ENCODE results near the gene TANC1. TPM values are rescaled to one million over a fixed set of nuclear protein-coding genes. Genes with fewer than 3 reads are reported as not detected.

Gene TANC1
- total RNA-seq, 1 experiment from 2014 or later = not detected

DNA sequence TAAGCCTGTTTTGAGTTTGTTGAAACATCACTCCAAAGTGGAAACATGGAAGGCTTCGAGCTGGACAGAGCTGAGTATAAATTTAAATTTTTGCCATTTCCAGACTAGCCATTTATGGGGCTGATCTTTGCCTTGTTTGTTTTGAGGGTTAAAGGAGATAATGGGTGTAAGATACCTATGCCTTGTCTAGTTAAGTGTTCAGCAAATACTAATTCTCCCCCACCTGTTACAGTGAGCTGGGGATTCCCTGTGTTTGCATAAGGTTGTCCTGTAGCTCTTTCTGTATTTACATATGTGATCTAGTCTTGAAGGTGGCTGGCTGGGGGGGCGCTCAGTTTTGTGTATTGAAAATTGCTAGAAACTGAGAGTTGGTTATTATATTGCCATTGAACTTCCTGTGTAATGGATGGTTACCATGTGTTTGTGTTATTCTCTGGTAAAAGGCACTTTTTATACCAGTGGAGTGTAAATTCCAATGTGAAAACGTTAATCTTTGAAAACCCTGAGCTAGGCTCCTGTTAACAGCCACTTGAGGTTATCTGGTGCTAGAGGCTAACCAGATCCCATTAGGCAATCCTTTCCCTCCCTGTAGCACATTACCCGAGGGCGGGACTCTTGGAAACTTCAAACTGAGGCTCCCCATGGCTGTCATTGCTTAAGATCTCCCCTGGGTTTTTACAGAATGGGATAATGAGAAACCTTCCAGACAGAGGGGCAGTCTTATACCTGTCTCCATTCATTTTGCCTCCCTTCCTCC, 26.7 kb downstream of the TANC1 start:
- Histone ChIP-seq H3K9me3 (ENCODE audit: low read length) (no peaks in the 10 kb centered on the region), H3K4me1 (ENCODE audit: low read length) (no peaks in the 10 kb centered on the region), H3K36me3 (ENCODE audit: insufficient read depth, low read length) (no peaks in the 10 kb centered on the region), H3K27me3 (ENCODE audit: low read length) (no peaks in the 10 kb centered on the region), H3K27ac (ENCODE audit: low read length) (no peak overlapping the region), H2AFZ (ENCODE audit: low read length) (no peak overlapping the region), H3K4me2 (ENCODE audit: low read depth, low read length, poor library complexity, severe bottlenecking) (no peak overlapping the region), H4K20me1 (ENCODE audit: insufficient read depth, low read depth, low read length) (no peaks in the 10 kb centered on the region), H3K4me3 (ENCODE audit: low read length) (no peak overlapping the region), H3K9ac (ENCODE audit: low read length) (no peak overlapping the region), H3K79me2 (ENCODE audit: low read length) (no peaks in the 10 kb centered on the region), H3K9me2 (replicated peaks; ENCODE audit: insufficient read depth, low read length) (no peaks in the 10 kb centered on the region)
- DNase-seq = no peak

DNA sequence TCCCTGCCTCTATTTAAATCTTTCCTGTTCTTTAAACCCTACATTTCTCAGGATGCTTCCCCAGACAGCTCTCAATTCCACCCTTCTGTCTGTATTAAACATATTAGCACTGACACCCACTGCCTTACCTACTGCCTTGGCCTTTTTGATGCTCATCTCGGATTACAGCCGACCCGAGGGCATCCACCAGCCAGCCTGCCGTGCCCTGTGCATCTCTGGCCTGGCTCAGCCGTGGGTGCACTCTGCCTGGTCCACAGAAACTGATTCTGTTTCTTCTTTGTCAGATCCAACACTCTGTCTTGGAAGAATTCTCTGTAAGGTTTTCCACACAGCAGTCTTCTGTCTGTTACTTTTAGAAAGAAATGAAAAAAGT, 27.2 kb downstream of the TANC1 start:
- Histone ChIP-seq H3K9ac (ENCODE audit: low read length) (no peak overlapping the region), H3K4me3 (ENCODE audit: low read length) (no peak overlapping the region), H3K36me3 (ENCODE audit: insufficient read depth, low read length) (no peaks in the 10 kb centered on the region), H3K27me3 (ENCODE audit: low read length) (no peaks in the 10 kb centered on the region), H2AFZ (ENCODE audit: low read length) (no peak overlapping the region), H3K4me2 (ENCODE audit: low read depth, low read length, poor library complexity, severe bottlenecking) (no peak overlapping the region), H3K9me2 (replicated peaks; ENCODE audit: insufficient read depth, low read length) (no peaks in the 10 kb centered on the region), H3K79me2 (ENCODE audit: low read length) (no peaks in the 10 kb centered on the region), H3K4me1 (ENCODE audit: low read length) (no peaks in the 10 kb centered on the region), H3K9me3 (ENCODE audit: low read length) (no peaks in the 10 kb centered on the region), H4K20me1 (ENCODE audit: insufficient read depth, low read depth, low read length) (no peaks in the 10 kb centered on the region), H3K27ac (ENCODE audit: low read length) (no peak overlapping the region)
- DNase-seq = no peak

DNA sequence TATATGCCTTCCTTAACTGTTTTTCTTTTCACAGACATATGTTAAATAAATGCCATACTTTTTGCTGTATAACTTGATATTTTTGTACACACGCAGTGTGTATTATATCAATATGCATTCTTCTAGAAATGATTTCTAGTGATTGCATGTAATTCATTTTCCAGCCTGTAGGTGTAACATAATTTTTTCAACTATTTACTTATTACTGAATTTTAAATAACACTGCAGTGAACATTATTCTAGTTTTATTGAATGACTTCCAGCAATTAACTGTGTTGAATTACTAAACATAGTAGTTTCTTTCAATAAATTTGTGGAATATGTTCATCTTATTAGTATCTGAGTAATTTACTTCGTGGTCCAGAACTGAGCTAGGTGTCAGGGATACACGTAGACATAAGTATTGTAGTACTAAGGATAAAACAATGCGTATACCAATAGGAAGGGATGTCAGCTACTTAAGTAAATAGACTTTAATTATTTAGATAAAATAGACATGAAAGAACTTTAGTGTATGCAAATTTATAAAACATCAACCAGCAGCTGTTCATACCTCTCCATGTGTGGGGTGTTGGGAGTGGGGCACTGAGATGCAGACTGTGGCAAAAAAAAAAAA, 28.0 kb downstream of the TANC1 start:
- Histone ChIP-seq H3K4me2 (ENCODE audit: low read depth, low read length, poor library complexity, severe bottlenecking) (no peak overlapping the region), H3K4me1 (ENCODE audit: low read length) (no peaks in the 10 kb centered on the region), H3K4me3 (ENCODE audit: low read length) (no peak overlapping the region), H3K9me2 (replicated peaks; ENCODE audit: insufficient read depth, low read length) (no peaks in the 10 kb centered on the region), H3K79me2 (ENCODE audit: low read length) (no peaks in the 10 kb centered on the region), H3K9me3 (ENCODE audit: low read length) (no peaks in the 10 kb centered on the region), H3K27ac (ENCODE audit: low read length) (no peak overlapping the region), H4K20me1 (ENCODE audit: insufficient read depth, low read depth, low read length) (no peaks in the 10 kb centered on the region), H3K36me3 (ENCODE audit: insufficient read depth, low read length) (no peaks in the 10 kb centered on the region), H2AFZ (ENCODE audit: low read length) (no peak overlapping the region), H3K9ac (ENCODE audit: low read length) (no peak overlapping the region), H3K27me3 (ENCODE audit: low read length) (no peaks in the 10 kb centered on the region)
- DNase-seq = peak; percentile 44

DNA sequence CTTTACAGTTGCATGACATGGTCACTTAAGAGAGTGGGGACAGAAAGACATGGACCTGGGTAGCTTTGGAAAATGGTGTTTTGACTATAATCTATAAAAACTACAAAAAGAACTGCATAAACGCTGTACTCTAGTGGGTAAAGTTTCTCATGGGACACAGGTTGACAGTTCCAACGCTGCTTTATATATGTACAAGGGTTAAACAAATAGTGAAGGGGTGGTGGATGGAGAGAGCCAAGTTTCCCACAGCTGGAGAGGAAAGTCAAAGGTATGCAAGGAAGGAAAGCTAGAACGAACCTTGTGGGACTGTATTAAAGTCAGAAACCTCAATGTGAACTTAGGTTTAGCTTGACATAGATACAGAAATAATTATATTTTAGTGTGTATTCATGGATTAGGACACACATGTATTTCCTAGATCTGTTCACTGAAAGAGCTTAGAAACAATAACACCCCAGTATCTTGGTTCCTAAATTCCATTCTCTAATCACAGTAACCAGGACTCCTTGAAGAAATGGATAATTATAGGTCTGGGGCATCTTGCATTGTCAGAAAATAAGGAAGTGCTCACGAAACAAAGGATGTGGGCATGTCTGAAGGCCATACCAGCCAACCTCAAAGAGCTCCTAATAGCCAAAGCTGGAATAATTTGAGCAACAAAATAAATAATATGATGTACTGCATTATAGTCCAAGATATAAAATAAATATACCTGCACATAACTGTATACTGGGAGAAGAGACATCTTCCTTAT, 28.8 kb downstream of the TANC1 start:
- H3K79me2 ChIP-seq (ENCODE audit: low read length) = no peaks in the 10 kb centered on the region
- no peaks in the 10 kb centered on the region for H3K4me1 ChIP-seq (ENCODE audit: low read length)
- H3K4me3 ChIP-seq (ENCODE audit: low read length) = no peak overlapping the region
- no peak overlapping the region for H3K9ac ChIP-seq (ENCODE audit: low read length)
- no peaks in the 10 kb centered on the region for H3K27me3 ChIP-seq (ENCODE audit: low read length)
- H3K27ac ChIP-seq (ENCODE audit: low read length) = no peak overlapping the region
- H3K36me3 ChIP-seq (ENCODE audit: insufficient read depth, low read length) = no peaks in the 10 kb centered on the region
- no peaks in the 10 kb centered on the region for H3K9me3 ChIP-seq (ENCODE audit: low read length)
- no peaks in the 10 kb centered on the region for H4K20me1 ChIP-seq (ENCODE audit: insufficient read depth, low read depth, low read length)
- no peaks in the 10 kb centered on the region for H3K9me2 ChIP-seq (replicated peaks; ENCODE audit: insufficient read depth, low read length)
- no peak for DNase-seq
- H3K4me2 ChIP-seq (ENCODE audit: low read depth, low read length, poor library complexity, severe bottlenecking) = no peak overlapping the region
- H2AFZ ChIP-seq (ENCODE audit: low read length) = no peak overlapping the region

DNA sequence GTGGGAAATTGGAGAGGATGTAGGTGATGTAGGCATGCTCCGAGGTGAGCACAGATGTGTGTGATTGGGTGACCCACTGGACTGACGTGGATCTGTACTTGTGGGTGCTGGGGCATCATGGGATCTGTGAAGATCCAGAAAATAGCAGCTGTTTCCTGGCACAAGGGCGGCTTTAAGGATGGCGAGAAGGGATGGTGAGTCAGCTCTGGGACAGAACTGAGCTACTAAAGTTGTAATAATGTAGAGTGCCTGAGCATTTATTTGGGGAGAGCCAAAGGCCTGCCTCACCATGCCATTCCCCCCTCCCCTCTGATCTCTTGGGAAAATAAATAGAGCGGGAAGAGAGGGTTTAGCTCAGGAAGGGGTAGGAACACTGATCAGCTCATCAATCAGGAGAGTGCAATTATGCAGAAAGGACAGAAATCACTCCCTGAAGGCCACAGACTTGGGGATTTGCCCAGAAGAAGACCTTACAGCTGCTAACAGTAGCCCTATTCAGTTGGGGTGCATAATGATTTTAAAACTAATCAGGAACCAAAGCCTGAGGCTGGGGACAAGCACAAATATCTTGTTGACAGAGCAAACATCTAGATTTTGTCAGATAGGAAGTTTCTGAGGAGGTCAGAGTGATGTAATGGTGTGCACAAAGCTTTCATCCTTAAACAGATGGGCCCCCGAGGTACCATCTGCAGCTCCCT, 30.3 kb downstream of the TANC1 start:
- Histone ChIP-seq H3K9me3 (ENCODE audit: low read length) (no peaks in the 10 kb centered on the region), H3K27ac (ENCODE audit: low read length) (no peak overlapping the region), H3K4me1 (ENCODE audit: low read length) (no peaks in the 10 kb centered on the region), H4K20me1 (ENCODE audit: insufficient read depth, low read depth, low read length) (no peaks in the 10 kb centered on the region), H3K36me3 (ENCODE audit: insufficient read depth, low read length) (no peaks in the 10 kb centered on the region), H2AFZ (ENCODE audit: low read length) (no peak overlapping the region), H3K27me3 (ENCODE audit: low read length) (no peaks in the 10 kb centered on the region), H3K79me2 (ENCODE audit: low read length) (no peaks in the 10 kb centered on the region), H3K4me3 (ENCODE audit: low read length) (no peak overlapping the region), H3K9me2 (replicated peaks; ENCODE audit: insufficient read depth, low read length) (no peaks in the 10 kb centered on the region), H3K9ac (ENCODE audit: low read length) (no peak overlapping the region), H3K4me2 (ENCODE audit: low read depth, low read length, poor library complexity, severe bottlenecking) (no peak overlapping the region)
- DNase-seq = no peak

DNA sequence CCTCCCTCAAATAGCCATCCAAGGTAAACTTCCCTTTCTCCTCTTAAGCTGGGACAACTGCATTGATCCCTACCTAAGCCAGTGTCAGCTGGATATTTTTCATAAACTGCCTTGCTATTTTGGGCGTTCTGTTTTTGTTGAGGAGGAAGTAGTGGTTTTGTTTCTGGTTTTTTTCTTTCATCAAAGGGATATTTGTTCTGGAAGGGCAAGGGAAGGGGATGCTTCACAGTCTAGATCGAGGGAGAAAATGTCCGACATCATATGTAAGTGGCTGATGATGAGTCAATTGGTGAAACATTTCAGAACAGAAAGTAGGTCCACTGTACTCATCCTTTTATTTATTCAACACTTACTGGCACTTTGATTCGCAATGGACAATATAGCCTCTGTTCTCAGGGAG, 31.0 kb downstream of the TANC1 start:
- no peak overlapping the region for H3K9ac ChIP-seq (ENCODE audit: low read length)
- H3K9me2 ChIP-seq (replicated peaks; ENCODE audit: insufficient read depth, low read length) = no peaks in the 10 kb centered on the region
- no peak overlapping the region for H3K4me2 ChIP-seq (ENCODE audit: low read depth, low read length, poor library complexity, severe bottlenecking)
- no peaks in the 10 kb centered on the region for H4K20me1 ChIP-seq (ENCODE audit: insufficient read depth, low read depth, low read length)
- H3K27ac ChIP-seq (ENCODE audit: low read length) = no peak overlapping the region
- DNase-seq = no peak
- no peak overlapping the region for H3K4me3 ChIP-seq (ENCODE audit: low read length)
- H3K4me1 ChIP-seq (ENCODE audit: low read length) = no peaks in the 10 kb centered on the region
- H2AFZ ChIP-seq (ENCODE audit: low read length) = no peak overlapping the region
- no peaks in the 10 kb centered on the region for H3K79me2 ChIP-seq (ENCODE audit: low read length)
- H3K9me3 ChIP-seq (ENCODE audit: low read length) = no peaks in the 10 kb centered on the region
- no peaks in the 10 kb centered on the region for H3K36me3 ChIP-seq (ENCODE audit: insufficient read depth, low read length)
- no peaks in the 10 kb centered on the region for H3K27me3 ChIP-seq (ENCODE audit: low read length)

DNA sequence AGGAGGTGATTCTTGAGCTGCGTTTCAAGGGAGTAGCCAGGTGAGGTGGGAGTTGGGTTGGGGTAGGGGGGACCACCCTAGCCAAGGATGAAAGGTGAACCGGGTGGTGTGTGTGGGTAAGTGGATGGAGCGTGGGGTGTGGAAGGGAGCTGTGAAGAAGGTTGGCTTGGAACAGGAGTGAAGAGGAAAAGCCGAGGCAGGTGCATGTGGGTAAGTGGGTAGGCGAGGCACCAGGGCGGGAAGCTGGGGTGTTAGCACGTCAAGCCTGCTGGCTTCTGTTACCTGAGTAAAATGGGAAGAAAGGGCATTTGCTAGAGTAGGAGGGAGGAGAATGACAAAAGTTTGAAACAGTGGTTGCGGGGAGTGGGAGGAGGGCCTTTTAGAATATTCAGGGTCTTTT, 31.6 kb downstream of the TANC1 start:
- H3K4me3 ChIP-seq (ENCODE audit: low read length) = no peak overlapping the region
- no peaks in the 10 kb centered on the region for H3K36me3 ChIP-seq (ENCODE audit: insufficient read depth, low read length)
- no peak overlapping the region for H3K9ac ChIP-seq (ENCODE audit: low read length)
- no peak overlapping the region for H2AFZ ChIP-seq (ENCODE audit: low read length)
- no peaks in the 10 kb centered on the region for H3K9me2 ChIP-seq (replicated peaks; ENCODE audit: insufficient read depth, low read length)
- H3K27ac ChIP-seq (ENCODE audit: low read length) = no peak overlapping the region
- no peak for DNase-seq
- H3K4me2 ChIP-seq (ENCODE audit: low read depth, low read length, poor library complexity, severe bottlenecking) = no peak overlapping the region
- no peaks in the 10 kb centered on the region for H3K9me3 ChIP-seq (ENCODE audit: low read length)
- no peaks in the 10 kb centered on the region for H3K27me3 ChIP-seq (ENCODE audit: low read length)
- no peaks in the 10 kb centered on the region for H3K79me2 ChIP-seq (ENCODE audit: low read length)
- no peaks in the 10 kb centered on the region for H4K20me1 ChIP-seq (ENCODE audit: insufficient read depth, low read depth, low read length)
- no peaks in the 10 kb centered on the region for H3K4me1 ChIP-seq (ENCODE audit: low read length)
